ENCODE results near the gene CCDC112. TPM values are rescaled to one million over a fixed set of nuclear protein-coding genes. Genes with fewer than 3 reads are reported as not detected.
A peak's percentile ranks its signal among the peaks of the same experiment; 100 is the strongest.

Gene CCDC112
- total RNA-seq, 1 donor from 2014 or later: 7.4 TPM

- H3K4me3 ChIP-seq: no peak overlapping the region
- no peaks in the 10 kb centered on the region for H3K4me1 ChIP-seq
- H3K27me3 ChIP-seq (ENCODE audit: low read depth): no peaks in the 10 kb centered on the region
- H3K36me3 ChIP-seq: no peaks in the 10 kb centered on the region
- DNase-seq (no peak), ATAC-seq (no peak)
- H3K27ac ChIP-seq: no peak overlapping the region
- H3K9me3 ChIP-seq: no peaks in the 10 kb centered on the region
- TF ChIP-seq CTCF (IDR thresholded peaks at IDR 0.05): no peak
- intact Hi-C loops (cut with DNase I): no loop called here
These were observed 8.0 kb upstream of the CCDC112 start for GRCh38 chr5:115304496-115304895.

GRCh38 chr5:115298811-115299210 is 2.4 kb upstream of the CCDC112 start:
- Histone ChIP-seq H3K36me3 (no peaks in the 10 kb centered on the region), H3K4me3 (no peak overlapping the region), H3K27me3 (ENCODE audit: low read depth) (no peaks in the 10 kb centered on the region), H3K27ac (no peak overlapping the region), H3K4me1 (no peaks in the 10 kb centered on the region), H3K9me3 (no peaks in the 10 kb centered on the region)
- DNase-seq (no peak), ATAC-seq (no peak)
- intact Hi-C loops (cut with DNase I): no loop called here
- no peak for TF ChIP-seq CTCF (IDR thresholded peaks at IDR 0.05)

DNA sequence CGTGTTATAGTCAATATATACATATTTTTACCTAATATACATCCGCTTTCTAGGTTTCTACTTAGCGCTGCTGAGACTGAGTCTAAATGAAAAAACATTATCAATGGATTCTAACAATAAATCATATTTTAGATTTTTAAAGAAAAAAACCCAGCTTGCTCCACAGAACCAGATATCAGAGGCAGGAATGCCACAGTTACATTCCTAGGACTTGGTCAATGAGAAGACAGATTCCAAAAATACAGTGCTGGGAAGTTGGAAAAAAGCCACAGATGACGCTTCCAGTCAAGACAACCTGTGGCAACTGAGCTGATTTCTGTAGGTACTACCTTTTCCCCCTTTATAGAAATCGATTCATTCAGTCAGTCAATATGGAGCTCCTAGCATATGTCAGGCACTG is 577 bp upstream of the CCDC112 start:
- DNase-seq (no peak), ATAC-seq (no peak)
- Histone ChIP-seq H3K4me3 (peak overlapping the region; percentile 97), H3K9me3 (no peaks in the 10 kb centered on the region), H3K27me3 (ENCODE audit: low read depth) (no peaks in the 10 kb centered on the region), H3K36me3 (no peaks in the 10 kb centered on the region), H3K27ac (no peak overlapping the region), H3K4me1 (no peaks in the 10 kb centered on the region)
- intact Hi-C loops (cut with DNase I): no loop called here
- no peak for TF ChIP-seq CTCF (IDR thresholded peaks at IDR 0.05)

DNA sequence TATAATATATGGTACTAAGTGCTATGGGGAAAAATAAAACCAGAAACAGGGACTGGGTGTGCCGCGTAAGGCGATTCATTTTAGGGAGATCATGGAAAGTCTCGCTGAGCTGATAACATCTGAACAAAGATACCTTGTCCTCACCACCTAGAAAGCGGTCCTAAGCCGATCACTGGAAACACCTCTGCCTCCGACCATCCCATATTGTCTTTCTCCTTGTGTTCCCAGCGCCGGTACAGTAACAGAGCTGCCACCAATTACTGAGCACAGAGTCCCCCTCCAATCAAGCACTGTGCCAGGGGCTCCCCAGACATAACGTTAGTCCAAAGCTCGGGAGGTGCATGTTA is 704 bp downstream of the CCDC112 start:
- no peak for TF ChIP-seq CTCF (IDR thresholded peaks at IDR 0.05)
- Histone ChIP-seq H3K4me1 (no peaks in the 10 kb centered on the region), H3K27ac (peak overlapping the region; percentile 81), H3K4me3 (peak overlapping the region; percentile 97), H3K36me3 (no peaks in the 10 kb centered on the region), H3K9me3 (no peaks in the 10 kb centered on the region), H3K27me3 (ENCODE audit: low read depth) (no peaks in the 10 kb centered on the region)
- DNase-seq: no peak
- ATAC-seq: peak; percentile 37 to 49
- intact Hi-C loops (cut with DNase I): no loop called here

DNA sequence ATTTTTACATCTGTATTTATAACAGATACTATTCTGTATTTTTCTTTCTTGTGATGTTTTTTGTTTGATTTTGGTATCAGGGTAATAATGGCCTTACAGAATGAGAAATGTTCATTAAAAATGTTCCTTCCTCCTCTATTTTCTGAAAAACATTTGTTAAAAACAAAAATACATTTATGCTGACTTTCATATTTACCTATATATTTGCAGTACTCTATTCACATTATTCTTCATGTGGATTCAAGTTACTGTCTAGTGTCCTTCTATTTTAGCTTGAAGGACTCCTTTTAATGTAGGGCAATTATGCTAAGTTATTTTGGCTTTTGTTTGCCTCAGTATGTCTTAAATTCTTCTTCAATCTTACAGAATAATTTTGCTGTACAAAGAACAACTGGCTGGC is 5.1 kb downstream of the CCDC112 start:
- no peak for TF ChIP-seq CTCF (IDR thresholded peaks at IDR 0.05)
- Histone ChIP-seq H3K27me3 (ENCODE audit: low read depth) (no peaks in the 10 kb centered on the region), H3K36me3 (no peaks in the 10 kb centered on the region), H3K4me3 (no peak overlapping the region), H3K4me1 (no peaks in the 10 kb centered on the region), H3K9me3 (no peaks in the 10 kb centered on the region), H3K27ac (no peak overlapping the region)
- DNase-seq: no peak
- no peak for ATAC-seq
- intact Hi-C loops (cut with DNase I): no loop called here

- ATAC-seq: no peak
- intact Hi-C loops (cut with DNase I): no loop called here
- H3K4me1 ChIP-seq: no peaks in the 10 kb centered on the region
- no peak overlapping the region for H3K27ac ChIP-seq
- H3K4me3 ChIP-seq: no peak overlapping the region
- DNase-seq: no peak
- H3K27me3 ChIP-seq (ENCODE audit: low read depth): no peaks in the 10 kb centered on the region
- no peaks in the 10 kb centered on the region for H3K36me3 ChIP-seq
- no peak for TF ChIP-seq CTCF (IDR thresholded peaks at IDR 0.05)
- no peaks in the 10 kb centered on the region for H3K9me3 ChIP-seq
These were observed 7.3 kb downstream of the CCDC112 start for GRCh38 chr5:115289104-115289503.

Data from lower lobe of right lung (tissue), 2 donors.